RWPE1 (cell line): Measurements from ENCODE around the gene PIH1D1.

Source experiments
- CTCF ChIA-PET: fragments of 350-600 bp; sonication (Branson Sonifier 250); formaldehyde crosslinking; extraction: SDS; loops from one replicate; lab custom pipeline; 2021; lab: Yijun Ruan, JAX
- POLR2A ChIA-PET: fragments of 400-600 bp; formaldehyde crosslinking; extraction: SDS; loops from one replicate; lab custom pipeline; 2020; ENCODE audit warnings: antibody characterized with exemption; ENCODE audit not compliant: low non-redundant PET; lab: Yijun Ruan, JAX
- DNase-seq: peaks from one replicate; pipeline ENCODE4 v3.0.0; 2012; ENCODE audit warnings: low spot score
- H3K27ac ChIP-seq: fragments of 450-650 bp; 2 replicates; pipeline ENCODE4 v1.5.1; 2017
- CTCF ChIP-seq: fragments of 450-650 bp; conservative IDR thresholded peaks from 2 replicates; pipeline ENCODE4 v1.5.1; 2017; ENCODE audit warnings: low read depth, mild to moderate bottlenecking

The PIH1D1 gene

DNA sequence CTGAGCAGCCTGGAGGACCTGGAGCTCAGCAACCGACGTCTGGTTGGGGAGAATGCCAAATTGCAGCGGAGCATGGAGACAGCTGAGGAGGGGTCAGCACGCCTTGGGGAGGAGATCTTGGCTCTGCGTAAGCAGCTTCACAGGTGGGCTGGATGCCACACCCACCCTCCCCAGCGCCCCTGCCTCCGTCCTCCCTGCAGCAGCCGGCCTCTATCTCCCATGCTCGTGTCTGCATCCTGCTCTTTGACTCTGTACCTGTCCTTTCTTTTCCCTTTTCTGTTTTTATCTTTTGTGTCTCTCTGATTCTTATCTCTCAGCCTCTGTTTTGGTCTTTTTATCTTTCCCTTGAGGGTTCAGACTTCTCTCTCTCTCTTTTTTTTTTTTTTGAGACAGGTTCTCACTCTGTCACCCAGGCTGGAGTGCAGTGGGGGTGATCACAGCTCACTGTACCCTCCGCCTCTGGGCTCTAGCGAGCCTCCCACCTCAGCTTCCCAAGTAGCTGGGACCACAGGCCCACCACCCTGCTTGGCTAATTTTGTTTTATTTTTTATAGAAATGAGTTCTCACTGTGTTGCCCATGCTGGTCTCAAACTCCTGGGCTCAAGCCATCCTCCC, 53.5 kb downstream of the PIH1D1 start:
- POLR2A ChIA-PET = no interaction called here

DNA sequence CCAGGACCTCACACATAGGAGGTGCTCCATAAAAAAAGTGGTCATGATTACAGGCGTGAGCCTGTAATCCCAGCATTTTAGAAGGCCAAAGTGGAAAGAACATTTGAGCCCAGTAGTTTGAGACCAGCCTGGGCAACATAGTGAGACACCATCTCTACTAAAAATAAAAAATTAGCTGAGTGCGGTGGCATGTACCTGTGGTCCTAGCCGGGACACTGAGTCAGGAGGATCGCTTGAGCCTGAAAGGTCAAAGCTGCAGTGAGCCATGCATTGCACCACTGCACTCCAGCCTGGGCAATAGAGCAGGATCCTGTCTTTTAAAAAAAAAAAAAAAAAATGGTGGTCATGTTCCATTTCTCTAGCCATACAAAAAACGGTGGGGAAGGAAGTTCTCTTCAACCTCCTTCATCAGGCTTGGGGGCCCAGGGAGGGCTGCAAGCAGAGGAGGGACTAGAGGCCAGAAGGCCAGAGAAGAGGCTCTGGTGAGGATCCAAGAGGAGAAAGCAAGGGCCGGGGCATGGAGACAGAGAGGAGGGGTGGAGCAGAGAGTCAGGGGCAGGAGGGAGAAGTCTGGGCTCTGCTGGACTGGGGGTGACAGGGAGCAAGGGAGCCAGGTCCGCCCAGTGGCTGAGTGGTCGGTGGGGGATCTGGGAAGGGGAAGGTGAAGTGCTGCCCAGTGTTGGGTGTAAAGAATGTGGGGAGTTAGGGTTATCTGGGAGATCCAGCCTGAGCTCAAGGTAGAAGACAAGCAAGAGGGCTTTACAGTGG, 54.7 kb downstream of the PIH1D1 start:
- no peak for DNase-seq
- no peak overlapping the region for H3K27ac ChIP-seq
- no peak for TF ChIP-seq CTCF
- POLR2A ChIA-PET = no interaction called here
- CTCF ChIA-PET = interaction anchor here (0.6 kb wide), 1 partner anchor 173 kb away, joined by 3 read pairs; no protein-coding TSS in a partner anchor

More for the DNA sequence above, 53.5 kb downstream of the PIH1D1 start:
- no peak for TF ChIP-seq CTCF
- CTCF ChIA-PET = no interaction called here
- no peak overlapping the region for H3K27ac ChIP-seq
- DNase-seq = no peak
